HCT116 (cell line): ENCODE results near the gene GNB1. TPM values are rescaled to one million over a fixed set of nuclear protein-coding genes. Genes with fewer than 3 reads are reported as not detected.

Experiments
- ATAC-seq: fragments of 200-7000 bp; cut with Tn5 transposase; 2 replicates; pipeline ENCODE4 v1.9.1; 2020; ENCODE audit warnings: mild to moderate bottlenecking, moderate library complexity
- BruUV-seq: library from RNA; stranded (reverse); fragments of 400-500 nt; replicated peaks from 2 replicates; lab custom pipeline; 2021; lab: Mats Ljungman, UMichigan
- CTCF ChIA-PET: fragments of 300-600 bp; sonication (Branson Sonifier 250); formaldehyde crosslinking; loops from one replicate; lab custom pipeline; 2021; ENCODE audit warnings: antibody characterized with exemption; lab: Charles Lee
- POLR2A ChIA-PET: fragments of 300-600, 350-600 bp; sonication (Branson Sonifier 250); formaldehyde crosslinking; loops from one replicate; lab custom pipeline; 2021; ENCODE audit warnings: antibody characterized with exemption; lab: Charles Lee
- RAD21 ChIA-PET, 2 experiments: fragments of 300-600 bp; sonication (Branson Sonifier 250); formaldehyde crosslinking; loops; one replicate each; lab custom pipeline; 2023; ENCODE audit warnings: low total read pairs in 2 of 2; ENCODE audit not compliant: uncharacterized antibody in 2 of 2, unreplicated experiment in 2 of 2, low non-redundant PET in 1 of 2; lab: Charles Lee
- DNase-seq: peaks from one replicate; pipeline ENCODE4 v3.0.0-alpha.2; 2010; ENCODE audit warnings: low read depth, low spot score
- H2AFZ ChIP-seq: fragments of 200-600 bp; shearing (Covaris generic), sonication (generic); 2 replicates; pipeline ENCODE4 v1.6.1; 2017; ENCODE audit warnings: low read depth, mixed run types, mixed read lengths, antibody characterized with exemption, low read length; ENCODE audit not compliant: poor library complexity, severe bottlenecking
- H3K27ac ChIP-seq: 2 replicates; pipeline ENCODE4 v1.5.1; 2012; ENCODE audit warnings: low read depth, low read length
- H3K27me3 ChIP-seq: fragments of 200-600 bp; sonication (generic); 2 replicates; pipeline ENCODE4 v1.6.1; 2016; ENCODE audit warnings: mixed run types, low read length, mixed read lengths; ENCODE audit not compliant: insufficient read depth
- H3K36me3 ChIP-seq, 2 experiments: fragments of 200-500 bp in 1 of 2; fragments of 200-600 bp in 1 of 2; sonication (Bioruptor generic) in 1 of 2; sonication (generic) in 1 of 2; 2 replicates each; pipeline versions ENCODE4 v1.5.1 to v1.6.1; 2014 to 2016; ENCODE audit warnings: low read length in 2 of 2, inconsistent platforms in 1 of 2, mixed read lengths in 1 of 2, mixed run types in 1 of 2; ENCODE audit not compliant: insufficient read depth in 2 of 2, control insufficient read depth in 1 of 2
- H3K4me1 ChIP-seq, 2 experiments: fragments of 200-600 bp in 1 of 2; sonication (generic) in 1 of 2; 2 replicates each; pipeline versions ENCODE4 v1.5.1 to v1.6.1; 2012 to 2017; ENCODE audit warnings: low read length in 2 of 2, inconsistent platforms in 1 of 2, mild to moderate bottlenecking in 1 of 2, mixed read lengths in 1 of 2, mixed run types in 1 of 2, moderate library complexity in 1 of 2; ENCODE audit not compliant: insufficient read depth in 2 of 2, control insufficient read depth in 1 of 2
- H3K4me2 ChIP-seq: fragments of 200-600 bp; sonication (generic); 2 replicates; pipeline ENCODE4 v1.6.1; 2017; ENCODE audit warnings: mixed run types, low read length, mixed read lengths
- H3K4me3 ChIP-seq, 2 experiments: fragments of 200-600 bp in 1 of 2; sonication (generic) in 1 of 2; replicated peaks in 1 of 2; 2 replicates each; pipeline ENCODE4 v1.5.1; 2011 to 2016; ENCODE audit warnings: low read length in 2 of 2, control low read depth in 1 of 2, low read depth in 1 of 2, mild to moderate bottlenecking in 1 of 2, mixed read lengths in 1 of 2, mixed run types in 1 of 2
- H3K79me2 ChIP-seq: fragments of 200-600 bp; sonication (generic); 2 replicates; pipeline ENCODE4 v1.6.1; 2017; ENCODE audit warnings: mild to moderate bottlenecking, mixed run types, low read length, moderate library complexity, mixed read lengths; ENCODE audit not compliant: insufficient read depth
- H3K9ac ChIP-seq: fragments of 200-600 bp; sonication (generic); 2 replicates; pipeline ENCODE4 v1.6.1; 2016; ENCODE audit warnings: low read length, mixed read lengths
- H3K9me2 ChIP-seq: fragments of 200-600 bp; sonication (generic), shearing (Covaris generic); 2 replicates; pipeline ENCODE4 v1.6.1; 2017; ENCODE audit warnings: mixed run types, mild to moderate bottlenecking, moderate library complexity; ENCODE audit not compliant: insufficient read depth
- H3K9me3 ChIP-seq, 2 experiments: fragments of 200-500 bp in 1 of 2; fragments of 200-600 bp in 1 of 2; sonication (Bioruptor generic) in 1 of 2; sonication (generic) in 1 of 2; 2 replicates each; pipeline ENCODE4 v1.6.1; 2014 to 2017; ENCODE audit warnings: low read length in 2 of 2, mixed read lengths in 2 of 2, inconsistent platforms in 1 of 2, low read depth in 1 of 2, mild to moderate bottlenecking in 1 of 2, mixed run types in 1 of 2, moderate library complexity in 1 of 2; ENCODE audit not compliant: control insufficient read depth in 1 of 2, insufficient read depth in 1 of 2
- H4K20me1 ChIP-seq: fragments of 200-600 bp; sonication (generic), shearing (Covaris generic); 2 replicates; pipeline ENCODE4 v1.6.1; 2017; ENCODE audit warnings: mixed run types, mild to moderate bottlenecking, moderate library complexity; ENCODE audit not compliant: insufficient read depth
- ATF3 ChIP-seq: IDR thresholded peaks from 2 replicates; pipeline ENCODE4 v1.6.1; 2012
- CBX3 ChIP-seq: IDR thresholded peaks from 2 replicates; pipeline ENCODE4 v1.6.1; 2012; ENCODE audit warnings: low read depth
- EGR1 ChIP-seq: IDR thresholded peaks from 2 replicates; pipeline ENCODE4 v1.6.1; 2012; ENCODE audit warnings: low read depth
- ELF1 ChIP-seq: IDR thresholded peaks from 2 replicates; pipeline ENCODE4 v1.6.1; 2012; ENCODE audit warnings: low read depth, borderline replicate concordance
- EZH2phosphoT487 ChIP-seq: fragments of 200-600 bp; IDR thresholded peaks from 2 replicates; pipeline ENCODE4 v1.6.1; 2018; ENCODE audit warnings: antibody characterized with exemption, borderline replicate concordance
- JUND ChIP-seq: IDR thresholded peaks from 2 replicates; pipeline ENCODE4 v1.6.1; 2012
- POLR2A ChIP-seq: IDR thresholded peaks from 2 replicates; pipeline ENCODE4 v1.7.0; 2011; ENCODE audit warnings: borderline replicate concordance; ENCODE audit not compliant: insufficient read depth, insufficient read length; ENCODE audit errors: extremely low read depth
- SIN3A ChIP-seq: IDR thresholded peaks from 2 replicates; pipeline ENCODE4 v1.6.1; 2012; ENCODE audit warnings: low read depth
- SP1 ChIP-seq: IDR thresholded peaks from 2 replicates; pipeline ENCODE4 v1.6.1; 2012; ENCODE audit warnings: low read depth
- SRF ChIP-seq: IDR thresholded peaks from 2 replicates; pipeline ENCODE4 v1.6.1; 2012; ENCODE audit warnings: low read depth
- TCF7L2 ChIP-seq: IDR thresholded peaks from 2 replicates; pipeline ENCODE4 v1.7.0; 2011; ENCODE audit warnings: borderline replicate concordance, inconsistent platforms; ENCODE audit not compliant: insufficient read depth, insufficient read length; ENCODE audit errors: extremely low read depth
- YY1 ChIP-seq: IDR thresholded peaks from 2 replicates; pipeline ENCODE4 v1.6.1; 2011; ENCODE audit warnings: low read length, low read depth, moderate library complexity, mild to moderate bottlenecking; ENCODE audit not compliant: insufficient replicate concordance; ENCODE audit errors: extremely low read depth
- ZNF274 ChIP-seq: fragments of 200-500 bp; sonication (Bioruptor generic); IDR thresholded peaks from 2 replicates; pipeline ENCODE4 v1.6.1; 2014; ENCODE audit warnings: mild to moderate bottlenecking, low read depth, low read length, inconsistent platforms
- intact Hi-C: fragments of 100-400 bp; cut with micrococcal nuclease; formaldehyde crosslinking; loops from 2 replicates; pipeline ENCODE4 v1.10.0; 2022
- total RNA-seq: library from RNA; stranded (reverse); gene quantifications from one replicate; pipeline ENCODE4 v1.2.1, GENCODE V29; 2021; ENCODE audit not compliant: unreplicated experiment
- TF ChIP-seq, protein P1 (sequence below): IDR thresholded peaks from 2 replicates; pipeline ENCODE4 v1.6.1; 2011; ENCODE audit warnings: mild to moderate bottlenecking, low read length, moderate library complexity; ENCODE audit not compliant: insufficient replicate concordance; ENCODE audit errors: extremely low read depth

The GNB1 gene
- total RNA-seq, 1 experiment from 2014 or later: 371 TPM

GRCh38 chr1:1872329-1872994, 18.4 kb downstream of the GNB1 start:
- BruUV-seq: no TSS peak

More at GRCh38 chr1:1872329-1872994, 18.4 kb downstream of the GNB1 start:
- ChIA-PET CTCF (interaction anchor here (1.0 kb wide), 1 partner anchor 34 kb away, joined by 3 read pairs; no protein-coding TSS in a partner anchor), POLR2A (no interaction called here), RAD21 (no interaction called here)
- no peak for ATAC-seq
- no peak for TF ChIP-seq ZNF274
- TF ChIP-seq ATF3: no peak
- no peak for TF ChIP-seq SIN3A
- no peak for TF ChIP-seq SP1
- no peak for TF ChIP-seq SRF
- no peak for TF ChIP-seq POLR2A
- no peak for TF ChIP-seq ELF1
- TF ChIP-seq EZH2phosphoT487: no peak
- TF ChIP-seq TCF7L2: no peak
- TF ChIP-seq EGR1: no peak
- TF ChIP-seq YY1: no peak
- TF ChIP-seq JUND: no peak
- TF ChIP-seq, protein P1, sequence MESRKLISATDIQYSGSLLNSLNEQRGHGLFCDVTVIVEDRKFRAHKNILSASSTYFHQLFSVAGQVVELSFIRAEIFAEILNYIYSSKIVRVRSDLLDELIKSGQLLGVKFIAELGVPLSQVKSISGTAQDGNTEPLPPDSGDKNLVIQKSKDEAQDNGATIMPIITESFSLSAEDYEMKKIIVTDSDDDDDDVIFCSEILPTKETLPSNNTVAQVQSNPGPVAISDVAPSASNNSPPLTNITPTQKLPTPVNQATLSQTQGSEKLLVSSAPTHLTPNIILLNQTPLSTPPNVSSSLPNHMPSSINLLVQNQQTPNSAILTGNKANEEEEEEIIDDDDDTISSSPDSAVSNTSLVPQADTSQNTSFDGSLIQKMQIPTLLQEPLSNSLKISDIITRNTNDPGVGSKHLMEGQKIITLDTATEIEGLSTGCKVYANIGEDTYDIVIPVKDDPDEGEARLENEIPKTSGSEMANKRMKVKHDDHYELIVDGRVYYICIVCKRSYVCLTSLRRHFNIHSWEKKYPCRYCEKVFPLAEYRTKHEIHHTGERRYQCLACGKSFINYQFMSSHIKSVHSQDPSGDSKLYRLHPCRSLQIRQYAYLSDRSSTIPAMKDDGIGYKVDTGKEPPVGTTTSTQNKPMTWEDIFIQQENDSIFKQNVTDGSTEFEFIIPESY: no peak
- TF ChIP-seq CBX3: no peak
- Histone ChIP-seq H3K9ac (no peak overlapping the region), H2AFZ (no peak overlapping the region), H3K27me3 (no peaks in the 10 kb centered on the region), H3K36me3 (peaks cover 2 to 34% of the 10 kb centered on the region in 2 experiments; a peak in 2 of 4 replicates), H3K4me2 (no peak overlapping the region), H3K4me3 (no peak overlapping the region), H4K20me1 (peaks cover 24% of the 10 kb centered on the region; the same call in 1 of the 2 replicates), H3K4me1 (peaks cover 0 to 5% of the 10 kb centered on the region in 2 experiments; a peak in 2 of 4 replicates), H3K9me2 (no peaks in the 10 kb centered on the region), H3K27ac (no peak overlapping the region), H3K79me2 (peaks cover 99% of the 10 kb centered on the region), H3K9me3 (no peaks in the 10 kb centered on the region)
- no peak for DNase-seq
- intact Hi-C loops: no loop called here
